NCI-H1092 (cell line): ENCODE results near the gene CDH4.
"Not testable (repeated sequence)": the region's sequence is repeated elsewhere in the genome, so short reads cannot be mapped to it uniquely, and the experiment has no call there.

Experiments used
- DNase-seq: peaks from one replicate; lab custom pipeline; 2025; lab: John Stamatoyannopoulos, UW

CDH4 gene

DNA sequence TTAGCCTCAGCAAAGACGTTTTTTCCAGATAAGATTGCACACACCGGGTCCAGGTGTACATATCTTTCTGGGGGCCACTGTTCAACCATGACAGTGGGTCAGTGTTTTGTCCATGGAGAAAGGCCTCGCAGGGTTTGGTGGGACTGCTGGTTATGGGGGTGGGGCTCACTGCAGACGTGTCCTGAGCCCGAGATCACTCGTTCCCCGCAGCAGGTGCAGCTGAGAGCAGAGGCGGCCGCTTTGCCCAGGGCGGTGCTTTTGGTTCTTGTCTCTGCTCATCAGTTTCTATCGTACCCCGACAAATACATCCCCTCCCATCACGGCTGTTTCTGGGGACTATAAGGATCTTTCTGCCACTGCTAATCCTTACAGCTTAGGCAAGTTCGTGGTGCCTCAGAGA, 166.9 kb downstream of the CDH4 start:
- DNase-seq, result no peak

DNA sequence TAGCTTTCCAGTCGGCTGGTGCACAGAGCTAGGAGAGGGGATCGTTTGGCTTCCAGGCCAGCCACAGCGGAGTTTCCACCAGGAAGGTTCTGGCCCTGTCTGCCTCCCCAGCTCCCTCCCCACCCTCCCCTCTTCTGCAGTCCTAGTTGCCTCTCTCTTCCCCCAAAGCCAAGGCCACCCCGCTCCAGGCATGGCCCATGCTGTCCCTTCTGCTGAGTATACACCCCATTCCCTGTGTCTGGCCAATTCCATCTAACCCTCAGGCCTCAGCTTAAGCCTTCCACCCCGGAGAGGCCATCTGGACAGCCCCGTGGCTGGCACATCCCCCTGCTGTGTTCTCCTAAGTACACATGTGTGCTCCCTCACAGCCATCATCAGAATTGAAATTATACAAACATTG, 167.4 kb downstream of the CDH4 start:
- DNase-seq, result no peak

GRCh38 chr20:61420056-61420455, 168.0 kb downstream of the CDH4 start:
- DNase-seq, result no peak

DNA sequence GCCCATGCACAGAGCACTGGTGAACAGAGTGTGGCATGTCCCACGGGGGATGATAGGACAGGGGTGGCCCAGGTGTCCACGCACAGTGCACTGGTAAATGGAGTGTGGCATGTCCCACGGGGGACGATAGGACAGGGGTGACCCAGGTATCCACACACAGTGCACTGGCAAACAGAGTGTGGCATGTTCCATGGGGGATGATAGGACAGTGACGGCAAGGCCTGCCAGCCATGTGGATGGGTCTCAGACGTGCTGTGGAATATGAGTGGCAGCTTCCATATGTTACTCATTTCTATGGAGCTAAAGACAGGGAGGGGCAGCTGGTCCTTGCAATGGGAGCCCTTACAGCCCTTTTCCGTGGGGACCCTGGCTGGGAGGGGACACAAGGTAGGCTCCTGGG, 168.7 kb downstream of the CDH4 start:
- no peak for DNase-seq

GRCh38 chr20:61422636-61423425, 170.8 kb downstream of the CDH4 start:
- DNase-seq, result no peak

DNA sequence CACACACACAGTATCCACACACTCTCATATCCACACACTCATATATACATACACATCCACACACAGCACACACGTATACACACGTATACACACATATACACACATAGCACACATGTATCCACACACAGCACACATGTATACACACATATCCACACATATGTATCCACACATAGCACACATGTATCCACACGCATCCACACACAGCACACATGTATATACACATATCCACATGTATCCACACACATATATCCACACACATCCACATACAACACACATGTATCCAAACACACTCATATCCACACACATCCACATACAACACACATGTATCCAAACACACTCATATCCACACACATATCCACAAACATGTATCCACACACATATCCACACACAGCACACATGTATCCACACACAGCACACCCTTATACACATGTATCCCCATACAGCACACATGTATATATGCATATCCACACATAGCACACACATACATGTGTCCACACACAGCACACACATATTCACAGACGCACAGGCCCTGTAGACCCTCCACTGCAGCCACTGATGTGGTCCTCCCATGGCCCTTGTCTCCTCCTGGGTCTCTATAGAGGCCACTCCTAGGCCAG, 172.1 kb downstream of the CDH4 start:
- no peak for DNase-seq

- DNase-seq, result no peak
Measured at GRCh38 chr20:61424628-61425420, 172.8 kb downstream of the CDH4 start.

GRCh38 chr20:61425541-61425991, 173.5 kb downstream of the CDH4 start:
- DNase-seq, result not testable (repeated sequence)

DNA sequence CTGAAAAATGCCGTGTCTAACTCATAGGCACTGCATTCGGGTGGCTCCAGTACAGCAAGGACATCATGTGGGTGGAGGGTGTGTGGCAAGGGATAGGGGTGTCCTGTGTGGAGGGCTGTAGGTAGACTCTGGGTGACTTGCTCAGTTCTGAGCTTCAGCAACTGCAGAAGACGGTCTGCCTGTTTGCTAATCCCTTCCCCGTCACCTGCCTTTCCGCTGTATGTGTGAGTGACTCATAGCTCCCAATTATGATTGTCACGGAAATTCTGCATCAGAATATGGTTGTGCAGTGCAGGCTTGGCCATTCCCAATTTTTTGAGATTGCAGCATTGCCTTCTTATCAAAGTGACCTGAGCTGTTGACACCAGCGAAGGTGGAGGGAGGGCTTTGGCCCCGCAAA, 174.3 kb downstream of the CDH4 start:
- DNase-seq, result no peak

- DNase-seq, result no peak
Measured at GRCh38 chr20:61429458-61430227, 177.6 kb downstream of the CDH4 start.

DNA sequence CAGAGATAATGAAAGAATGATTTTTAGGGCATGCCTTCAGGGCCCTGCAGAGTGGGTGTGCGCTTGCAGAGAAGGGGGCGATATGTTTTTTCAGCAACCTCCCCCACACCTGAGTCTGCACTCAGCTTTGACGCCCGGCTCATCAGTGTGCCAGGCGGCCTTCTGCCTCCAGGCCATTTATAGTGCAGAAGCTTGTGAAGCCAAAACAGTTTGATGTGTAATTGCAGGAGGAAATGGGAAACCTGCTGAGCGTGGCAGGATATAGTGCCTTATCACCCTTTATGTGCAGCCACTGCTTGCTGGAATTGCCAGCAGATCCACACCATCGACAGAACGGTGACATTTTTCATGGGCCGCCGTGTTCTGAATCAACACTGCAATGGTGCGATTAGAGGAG, 178.2 kb downstream of the CDH4 start:
- DNase-seq, result no peak

DNA sequence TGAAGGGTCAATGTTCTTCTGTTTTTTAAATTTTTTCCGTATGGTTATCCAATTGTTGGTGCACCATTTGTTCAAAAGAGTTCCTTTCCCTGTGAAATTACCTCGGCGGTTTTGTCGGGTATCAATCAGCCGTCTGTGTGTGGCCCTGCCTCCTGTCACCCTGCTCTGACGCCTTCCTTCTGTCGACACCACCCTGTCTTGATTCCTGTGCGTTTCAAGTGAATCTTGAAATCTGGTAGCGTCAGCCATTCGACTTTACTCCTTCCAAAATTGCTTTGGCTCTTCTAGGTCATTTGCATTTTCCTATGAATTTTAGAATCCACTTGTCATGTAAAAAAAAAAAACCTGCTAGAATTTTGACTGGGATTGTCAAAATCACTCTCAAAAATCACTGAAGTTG, 181.1 kb downstream of the CDH4 start:
- DNase-seq, result no peak

GRCh38 chr20:61433816-61434215, 181.8 kb downstream of the CDH4 start:
- DNase-seq, result no peak

DNA sequence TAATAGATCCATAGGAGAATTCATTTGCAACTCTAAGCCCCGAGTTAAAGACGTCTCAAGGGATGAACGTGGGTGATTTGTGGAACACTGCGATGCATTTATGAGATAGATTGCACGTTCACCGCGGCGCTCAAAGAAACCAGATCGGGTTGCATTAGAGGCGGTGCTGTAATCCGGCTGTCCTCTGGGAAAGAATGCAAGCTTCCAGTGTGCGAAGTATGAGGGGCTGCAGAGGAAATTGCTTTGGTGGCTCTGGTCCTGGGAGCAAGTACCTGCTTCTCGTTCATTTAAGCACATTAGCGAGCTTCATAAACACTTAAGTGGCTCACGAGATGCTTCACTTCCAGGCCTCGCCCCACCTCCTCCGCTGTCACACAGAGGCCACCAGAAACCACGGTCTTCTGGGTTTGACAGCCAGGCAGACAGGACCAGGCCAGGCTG, 182.3 kb downstream of the CDH4 start:
- no peak for DNase-seq

- DNase-seq, result no peak
Measured at GRCh38 chr20:61435184-61435822, 183.2 kb downstream of the CDH4 start.

DNA sequence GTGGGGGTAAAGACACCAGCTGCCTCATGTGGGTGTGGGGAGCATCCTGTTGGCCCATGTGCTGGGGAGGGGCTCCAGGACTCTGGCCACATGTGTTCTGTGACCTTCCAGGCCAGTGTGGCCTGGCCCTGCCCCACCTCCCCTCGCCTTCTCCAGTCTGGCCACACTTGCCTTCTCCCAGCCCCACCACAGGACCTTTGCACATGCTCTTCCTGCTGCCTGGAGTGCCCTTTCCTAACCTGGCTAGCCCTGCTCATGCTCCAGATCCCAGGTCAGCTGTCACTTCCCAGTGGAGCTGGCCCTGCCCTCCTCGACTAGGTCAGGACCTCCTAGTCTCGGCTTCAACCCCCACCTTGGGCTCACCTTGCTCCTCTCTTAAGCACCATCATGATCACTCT, 183.8 kb downstream of the CDH4 start:
- DNase-seq, result no peak

- no peak for DNase-seq
Measured at GRCh38 chr20:61436283-61436666, 184.2 kb downstream of the CDH4 start.

GRCh38 chr20:61436667-61437279, 184.7 kb downstream of the CDH4 start:
- no peak for DNase-seq

- no peak for DNase-seq
Measured at GRCh38 chr20:61437280-61438206, 185.5 kb downstream of the CDH4 start.

GRCh38 chr20:61438285-61438684, 186.2 kb downstream of the CDH4 start:
- DNase-seq, result no peak
